HFF-Myc (cell line): Measurements from ENCODE around the gene NXT2.

ENCODE experiments used
- DNase-seq: peaks from one replicate; pipeline ENCODE4 v3.0.0-alpha.2; 2011; ENCODE audit warnings: low read depth; ENCODE audit errors: extremely low read depth
- H3K4me3 ChIP-seq: replicated peaks from 2 replicates; pipeline ENCODE4 v1.5.1; 2011; ENCODE audit warnings: low read depth, mild to moderate bottlenecking, control low read depth, low read length
- CTCF ChIP-seq: IDR thresholded peaks from 2 replicates; pipeline ENCODE4 v1.5.1; 2012; ENCODE audit warnings: mild to moderate bottlenecking, low read depth, low read length, control low read depth; ENCODE audit errors: missing control alignments

NXT2 gene

GRCh38 chrX:109536439-109537323 is at the start of gene NXT2:
TSS of gene NXT2 (plus strand) at chrX:109536844. CDS start at chrX:109537007, 163 bp downstream.
- TF ChIP-seq CTCF, result no peak
- H3K4me3 ChIP-seq, result peak within 1 kb of the TSS; percentile 55
- peak; percentile 62 for DNase-seq

GRCh38 chrX:109487640-109488039 is 49.0 kb upstream of the NXT2 start:
- TF ChIP-seq CTCF, result no peak
- no peak overlapping the region for H3K4me3 ChIP-seq
- DNase-seq, result no peak

- no peak overlapping the region for H3K4me3 ChIP-seq
- TF ChIP-seq CTCF, result no peak
- no peak for DNase-seq
These were observed 47.5 kb upstream of the NXT2 start for GRCh38 chrX:109489174-109489573.

- no peak for TF ChIP-seq CTCF
- no peak for DNase-seq
- H3K4me3 ChIP-seq, result no peak overlapping the region
These were observed 38.2 kb upstream of the NXT2 start for GRCh38 chrX:109498434-109498833.

- H3K4me3 ChIP-seq, result no peak overlapping the region
- no peak for TF ChIP-seq CTCF
- DNase-seq, result no peak
These were observed 35.5 kb upstream of the NXT2 start for GRCh38 chrX:109501176-109501575.

- no peak overlapping the region for H3K4me3 ChIP-seq
- no peak for DNase-seq
- TF ChIP-seq CTCF, result no peak
These were observed 27.7 kb upstream of the NXT2 start for GRCh38 chrX:109508915-109509314.

GRCh38 chrX:109511113-109511512 is 25.5 kb upstream of the NXT2 start:
- TF ChIP-seq CTCF, result no peak
- DNase-seq, result no peak
- no peak overlapping the region for H3K4me3 ChIP-seq
